DMS153 (cell line): ENCODE measurements around the gene KCTD1.
A peak's percentile ranks its signal among the peaks of the same experiment; 100 is the strongest.

Experiments
- DNase-seq: peaks from one replicate; lab custom pipeline; 2025; lab: John Stamatoyannopoulos, UW

KCTD1 gene

DNA sequence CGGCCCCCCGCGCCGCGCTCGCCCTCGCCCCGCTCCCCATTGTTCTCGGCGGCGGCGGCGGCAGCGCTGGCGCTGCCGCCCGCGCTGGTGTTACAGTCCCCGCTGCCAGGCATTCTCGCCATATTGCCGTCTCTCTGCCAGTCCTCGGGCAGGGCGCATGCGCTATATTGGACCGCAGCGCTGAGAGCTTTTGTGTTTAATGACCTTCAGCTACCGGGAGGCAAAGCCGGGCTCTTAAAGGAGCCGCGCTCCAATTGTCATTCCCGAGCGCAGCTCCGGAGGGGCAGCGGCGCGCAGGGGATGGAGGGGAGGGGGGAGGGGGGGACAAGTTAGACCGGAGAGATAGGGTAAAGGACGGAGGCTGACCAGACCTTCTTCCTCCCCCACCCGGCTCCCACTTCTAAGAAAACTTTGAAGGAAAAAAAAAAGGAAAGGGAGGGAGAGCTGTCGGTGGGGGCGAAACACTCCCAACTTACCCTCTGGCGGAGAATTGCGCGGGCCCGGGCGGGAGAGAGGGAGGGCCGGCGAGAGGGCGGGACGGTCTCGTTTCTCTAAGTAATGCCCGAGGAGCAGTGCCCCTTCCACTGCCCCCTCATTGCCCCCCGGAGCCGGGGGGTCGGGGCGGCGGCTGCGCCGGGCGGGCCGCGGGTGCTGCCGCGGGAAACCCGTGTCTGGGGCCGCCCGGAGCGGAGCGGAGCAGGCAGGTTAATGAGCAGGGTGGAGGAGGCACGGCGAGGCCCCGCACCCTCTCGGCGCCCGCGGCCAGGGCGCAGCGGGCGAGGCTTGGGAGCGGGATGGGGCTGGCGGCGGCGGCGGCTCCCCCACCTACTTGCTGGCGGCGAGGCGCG lies at the start of gene KCTD1:
TSS of gene KCTD1 (minus strand) at position 139 of the 848 bp plus-strand sequence. CDS start at position 122, 17 bp downstream.
- DNase-seq = peak; percentile 59

DNA sequence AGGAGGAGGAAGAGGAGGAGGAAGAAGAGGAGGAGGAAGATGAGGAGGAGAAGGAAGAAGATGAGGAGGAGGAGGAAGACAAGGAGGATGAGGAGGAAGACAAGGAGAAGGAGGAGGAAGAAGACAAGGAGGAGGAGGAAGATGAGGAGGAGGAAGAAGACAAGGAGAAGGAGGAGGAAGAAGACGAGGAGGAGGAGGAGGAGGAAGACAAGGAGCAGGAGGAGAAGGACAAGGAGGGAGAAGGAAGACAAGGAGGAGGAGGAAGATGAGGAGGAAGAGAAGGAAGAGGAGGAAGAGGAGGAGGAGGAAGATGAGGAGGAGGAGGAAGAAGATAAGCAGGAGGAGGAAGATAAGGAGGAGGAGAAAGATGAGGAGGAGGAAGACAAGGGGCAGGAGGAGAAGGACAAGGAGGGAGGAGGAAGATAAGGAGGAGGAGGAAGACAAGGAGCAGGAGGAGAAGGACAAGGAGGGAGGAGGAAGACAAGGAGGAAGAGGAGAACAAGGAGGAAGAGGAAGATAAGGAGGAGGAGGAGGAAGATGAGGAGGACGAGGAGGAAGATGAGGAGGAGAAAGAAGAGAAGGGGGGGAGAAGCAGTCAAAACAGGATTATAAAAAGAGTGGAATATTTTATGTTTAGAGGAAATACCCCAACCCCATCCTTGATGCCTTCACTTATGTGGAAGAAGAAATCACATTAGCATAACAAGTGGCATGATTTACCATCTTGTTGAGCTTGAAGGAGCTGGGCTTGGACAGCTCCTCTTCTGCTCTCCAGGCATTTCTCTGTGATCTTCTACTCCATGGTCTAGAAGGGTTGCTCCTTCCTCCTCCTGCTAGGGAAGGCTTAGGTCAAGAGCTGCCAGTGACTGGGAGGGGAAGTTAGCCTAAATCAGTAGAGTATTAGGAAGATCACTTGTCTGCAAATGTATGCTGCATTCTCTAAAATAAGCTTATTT lies 45.3 kb upstream of the KCTD1 start:
- no peak for DNase-seq

DNA sequence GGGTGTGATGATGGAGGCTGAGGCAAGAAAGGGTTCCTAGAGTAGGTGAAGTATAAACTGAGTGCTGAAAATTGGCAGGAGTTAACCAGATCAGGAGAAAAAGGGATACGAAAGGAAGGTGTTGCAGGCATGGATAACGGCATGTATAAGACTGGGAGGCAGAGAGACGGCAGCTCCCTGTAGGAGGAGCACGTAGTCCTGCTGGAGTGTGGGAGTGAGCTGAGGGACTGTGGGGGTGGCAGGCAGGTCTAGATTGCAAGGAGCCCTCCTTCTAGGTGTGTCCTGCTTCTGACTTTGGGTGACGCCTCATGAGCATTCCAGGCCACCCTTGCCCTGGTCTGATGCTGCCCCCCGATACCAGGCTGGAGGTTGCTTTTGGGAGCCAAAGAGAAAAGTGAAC lies 36.4 kb upstream of the KCTD1 start:
- DNase-seq = no peak

DNA sequence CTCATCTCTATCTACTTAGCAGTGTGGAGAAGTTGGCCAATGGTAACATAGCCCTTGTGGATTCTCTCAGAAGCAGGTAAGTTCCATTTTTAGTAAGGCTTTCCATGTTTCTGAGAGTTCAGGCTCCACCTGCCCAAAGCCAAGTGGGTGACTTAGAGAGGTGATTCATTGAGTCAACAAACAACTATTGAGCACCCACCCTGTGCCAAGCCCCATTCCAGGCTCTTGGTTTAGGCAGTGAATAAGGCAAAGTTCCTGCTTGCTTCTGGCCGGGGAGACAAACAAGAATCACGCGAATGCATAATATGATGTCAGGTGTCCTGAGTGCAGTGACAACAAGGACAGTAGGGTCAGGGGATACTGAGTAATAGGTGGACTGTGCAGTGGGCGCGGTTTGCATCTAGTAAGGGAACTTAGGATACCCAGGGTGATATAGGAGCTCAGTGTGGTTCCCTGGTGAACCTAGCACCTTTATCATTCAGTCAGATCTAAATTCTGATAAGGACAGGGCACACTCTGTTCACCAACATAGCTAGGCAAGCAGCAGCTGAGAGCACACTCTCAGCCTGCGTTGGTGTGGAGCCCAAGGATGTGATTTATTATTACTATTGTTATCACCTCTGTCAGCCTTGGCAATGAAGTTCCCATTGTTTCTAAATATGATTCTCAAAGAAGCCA lies 31.7 kb upstream of the KCTD1 start:
- peak; percentile 24 for DNase-seq

DNA sequence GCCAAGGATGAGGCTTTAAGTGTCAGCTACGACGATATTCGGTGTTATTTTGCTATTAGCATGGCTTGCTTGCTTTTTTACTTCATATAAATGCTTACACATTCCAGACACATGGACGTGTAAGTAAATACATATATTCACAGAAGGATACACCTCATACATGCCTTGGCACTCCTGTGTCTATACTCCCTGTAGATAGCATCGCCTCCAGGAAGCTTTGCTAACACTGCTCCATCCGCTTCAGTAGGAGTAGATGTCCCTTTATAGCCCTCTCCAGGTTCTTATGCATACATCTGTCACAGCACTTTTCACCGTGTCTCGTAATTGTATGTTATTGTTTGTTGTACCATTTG lies 27.5 kb upstream of the KCTD1 start:
- peak; percentile 27 for DNase-seq

DNA sequence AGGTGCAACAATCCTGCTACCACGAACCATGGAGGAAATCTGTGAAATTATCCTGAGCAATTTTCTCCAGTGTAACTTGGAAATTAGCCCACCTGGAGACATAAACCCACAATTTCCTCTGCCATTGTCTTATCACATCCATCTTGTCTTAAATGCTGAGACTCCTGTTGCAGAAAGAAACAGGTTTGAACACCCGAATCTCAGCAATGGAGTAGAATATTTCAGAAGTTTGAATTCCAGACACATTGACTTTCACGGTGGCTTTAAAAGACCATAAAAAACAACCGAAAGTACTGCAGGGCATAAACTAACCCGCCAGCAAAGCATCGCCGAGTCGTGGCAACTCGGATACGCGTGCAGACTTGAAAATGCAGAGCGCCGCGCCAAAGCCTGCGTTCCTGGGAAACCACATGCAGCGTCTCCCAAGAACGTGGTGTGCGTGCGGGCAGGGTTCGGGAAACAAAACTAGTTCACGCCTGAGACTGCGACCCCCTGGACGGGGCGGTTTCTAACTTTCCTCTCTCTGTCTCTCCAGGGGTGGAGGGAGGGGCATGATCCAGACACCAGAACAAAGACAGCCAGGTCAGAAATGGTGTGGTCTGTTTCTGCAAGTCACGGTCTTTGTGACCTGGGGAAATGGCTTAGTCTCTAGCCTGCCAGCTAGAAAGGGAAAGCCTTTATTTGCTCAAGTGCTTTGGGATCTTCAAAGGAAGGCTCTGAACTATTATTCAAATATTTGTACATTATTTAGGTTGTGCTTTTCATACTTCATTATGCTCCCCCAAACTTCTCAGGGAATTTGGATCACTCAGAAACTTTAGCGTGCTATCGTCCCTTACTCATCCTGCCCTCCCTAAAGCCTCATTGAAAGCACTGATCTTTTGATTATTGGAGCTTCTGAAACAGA lies 26.9 kb upstream of the KCTD1 start:
- no peak for DNase-seq

DNA sequence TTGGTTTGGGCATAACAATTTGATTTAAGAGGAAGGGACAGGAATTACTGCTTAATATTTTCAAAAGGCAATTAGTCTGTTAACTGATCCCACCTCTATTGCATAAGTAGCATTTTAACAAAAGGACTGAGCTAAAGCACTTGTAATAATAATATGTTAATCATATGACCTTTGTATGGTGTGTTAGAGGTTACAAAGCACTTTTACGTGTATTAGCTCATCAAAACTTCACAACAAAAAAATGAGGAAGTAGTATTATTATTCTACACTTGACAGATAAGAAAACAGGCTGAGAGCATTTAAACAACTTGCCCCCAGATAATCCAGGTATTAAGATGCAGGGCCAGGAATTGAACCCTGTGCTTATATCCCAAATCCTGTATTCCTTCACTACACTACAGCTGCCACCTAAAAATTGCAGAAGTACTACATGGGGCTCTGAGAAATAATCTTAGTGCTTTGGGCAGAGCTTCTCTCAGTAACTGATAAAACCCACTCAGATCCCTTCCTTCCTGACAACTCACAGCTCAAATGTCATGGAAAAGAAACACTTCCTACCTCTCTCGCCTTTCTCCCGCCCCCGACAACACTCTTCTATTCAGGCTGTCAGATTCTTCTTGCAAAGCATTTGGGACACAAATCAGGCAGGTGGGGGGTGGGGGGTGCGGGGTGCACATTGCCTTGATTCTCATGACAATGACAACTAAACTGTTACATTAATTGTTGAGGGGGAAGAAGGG lies 20.7 kb upstream of the KCTD1 start:
- DNase-seq = no peak

DNA sequence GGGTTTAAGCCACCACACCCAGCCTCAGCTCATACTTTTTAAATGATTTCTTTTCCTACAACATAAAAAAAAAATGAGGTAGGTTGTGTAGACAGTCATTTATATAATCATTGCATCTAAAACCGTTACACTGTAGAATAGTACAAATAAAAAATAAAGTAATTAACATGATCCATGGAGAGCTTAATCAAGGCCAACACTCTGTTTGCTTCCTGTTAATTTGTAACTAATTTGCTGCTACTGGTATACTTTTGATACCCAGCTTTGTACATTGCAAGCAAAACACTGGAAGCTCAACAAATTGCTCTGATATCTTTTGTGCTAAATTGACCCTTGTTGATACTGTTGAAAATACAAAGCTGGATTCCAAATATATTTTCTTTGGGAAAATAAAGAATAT lies 20.2 kb upstream of the KCTD1 start:
- DNase-seq = no peak

DNA sequence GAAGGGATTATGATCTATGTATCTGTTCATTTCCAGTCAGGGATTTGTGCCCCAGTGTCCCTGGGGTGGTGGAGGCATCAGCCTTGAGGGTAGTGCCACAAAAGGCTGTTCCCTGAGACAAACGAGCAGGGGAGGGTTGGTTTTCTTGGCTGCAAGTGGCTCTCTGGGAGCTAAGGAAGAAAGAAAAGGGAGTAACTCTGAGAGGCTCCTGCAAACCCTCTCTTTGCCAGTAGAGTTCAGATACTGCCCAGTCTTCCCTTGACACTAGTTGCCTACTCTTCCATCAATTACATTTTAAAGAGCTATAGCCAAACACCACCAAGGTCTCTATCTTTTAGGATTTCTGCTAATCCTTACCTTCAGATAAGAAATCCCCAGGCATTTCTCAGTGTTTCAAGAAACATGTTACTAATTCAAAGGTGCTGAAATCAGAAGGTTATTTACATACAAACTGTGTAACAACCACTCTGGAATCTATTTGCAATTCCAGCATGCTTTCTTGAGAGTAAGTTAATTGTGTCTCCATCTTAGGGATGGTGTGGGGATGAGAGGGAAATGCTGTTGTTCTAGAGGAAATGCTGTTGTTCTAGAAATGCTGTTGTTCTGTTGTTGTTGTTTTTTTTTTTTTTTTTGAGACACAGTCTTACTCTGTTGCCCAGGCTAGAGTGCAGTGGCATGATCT lies 18.7 kb upstream of the KCTD1 start:
- no peak for DNase-seq

DNA sequence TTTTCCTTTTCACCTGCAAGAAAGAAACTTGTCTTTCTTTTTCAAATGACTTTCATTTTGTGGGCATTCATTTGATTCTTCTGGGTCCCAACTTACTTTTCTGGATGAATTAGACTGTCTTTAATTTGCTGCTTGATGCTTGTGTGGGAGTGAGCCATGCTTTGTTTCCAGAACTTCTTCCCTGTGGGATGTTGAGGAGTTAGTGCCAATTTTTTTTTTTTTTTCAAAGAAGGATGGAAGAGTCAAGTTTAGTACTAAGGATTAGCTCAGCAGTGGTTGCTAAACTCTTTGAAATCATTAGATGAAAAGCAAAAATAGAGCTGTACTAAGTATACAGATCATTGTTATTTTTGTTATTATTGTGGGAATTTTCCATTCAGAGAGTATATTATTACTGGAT lies 17.2 kb upstream of the KCTD1 start:
- DNase-seq = no peak

DNA sequence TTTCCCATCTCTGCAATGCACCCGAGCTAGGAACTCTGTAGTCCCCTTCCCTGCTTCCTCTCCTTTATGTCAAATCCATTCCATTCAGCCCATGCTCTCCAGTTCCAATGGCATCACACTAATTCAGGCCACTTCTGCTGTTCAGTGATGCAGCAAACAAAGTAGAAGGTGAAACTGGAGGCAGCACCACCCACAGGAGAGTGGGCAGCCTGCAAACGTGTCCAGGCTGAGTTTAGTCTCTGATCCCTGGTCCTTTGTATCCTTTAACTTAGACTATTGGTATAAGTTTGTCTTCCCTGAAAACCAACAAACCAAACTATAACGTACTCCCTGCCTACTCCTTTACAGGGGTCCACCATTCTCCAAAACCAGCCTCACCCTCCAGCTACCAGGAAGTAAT lies 14.7 kb upstream of the KCTD1 start:
- no peak for DNase-seq

DNA sequence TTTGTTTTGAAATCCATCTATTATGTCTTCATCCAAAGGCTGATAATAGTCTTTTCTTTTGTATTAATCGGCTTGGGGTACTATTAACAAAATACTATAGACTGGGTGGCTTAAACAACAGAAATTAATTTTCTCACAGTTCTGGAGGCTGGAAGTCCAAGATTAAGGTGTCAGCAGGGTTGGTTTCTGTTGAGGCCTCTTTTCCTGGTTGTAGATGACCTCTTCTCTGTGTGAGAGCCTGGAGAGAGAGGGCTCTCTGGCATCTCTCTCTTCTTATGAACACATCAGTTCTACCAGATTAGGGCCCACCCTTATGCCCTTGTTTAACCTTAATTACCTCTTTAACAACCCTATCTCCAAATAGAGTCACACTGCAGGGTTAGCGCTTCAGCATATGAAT lies 14.2 kb upstream of the KCTD1 start:
- no peak for DNase-seq

DNA sequence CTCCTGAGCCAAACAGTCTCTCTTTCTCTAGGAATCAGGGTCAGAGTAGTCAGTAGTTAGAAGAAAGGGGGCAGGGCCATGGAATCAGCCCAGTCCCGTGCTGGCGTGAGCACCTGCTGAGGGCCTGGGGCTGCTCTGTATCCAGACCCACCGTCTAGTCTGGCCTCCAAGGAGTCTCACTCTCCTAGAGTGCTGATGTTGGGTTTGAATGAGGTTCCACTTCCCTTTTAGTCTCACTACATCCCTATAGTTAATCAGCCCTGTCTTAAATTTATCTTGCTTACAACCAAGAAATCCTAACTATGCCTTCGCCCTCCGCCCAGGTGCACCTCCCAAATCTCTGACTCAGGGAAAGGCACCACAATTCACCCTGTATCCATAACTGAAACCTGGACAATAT lies 13.4 kb upstream of the KCTD1 start:
- DNase-seq = no peak

DNA sequence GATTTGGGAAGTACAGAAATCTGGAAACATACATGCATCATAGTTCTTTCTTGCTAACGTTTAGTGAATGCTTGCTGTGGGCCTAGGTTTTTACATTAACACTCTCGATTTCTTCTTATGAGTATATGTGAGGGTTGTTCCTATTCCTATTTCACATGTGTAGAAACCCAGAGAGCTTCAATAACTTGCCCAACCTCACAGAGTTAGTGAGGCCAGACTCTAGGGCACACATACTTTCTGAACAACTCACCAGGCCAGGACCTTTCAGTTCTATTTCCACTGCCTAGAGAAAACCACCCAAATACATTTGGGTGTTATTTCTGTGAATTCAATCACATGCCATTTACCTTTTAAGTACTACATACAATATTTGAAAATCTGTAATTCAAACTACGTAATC lies 8.2 kb upstream of the KCTD1 start:
- no peak for DNase-seq

DNA sequence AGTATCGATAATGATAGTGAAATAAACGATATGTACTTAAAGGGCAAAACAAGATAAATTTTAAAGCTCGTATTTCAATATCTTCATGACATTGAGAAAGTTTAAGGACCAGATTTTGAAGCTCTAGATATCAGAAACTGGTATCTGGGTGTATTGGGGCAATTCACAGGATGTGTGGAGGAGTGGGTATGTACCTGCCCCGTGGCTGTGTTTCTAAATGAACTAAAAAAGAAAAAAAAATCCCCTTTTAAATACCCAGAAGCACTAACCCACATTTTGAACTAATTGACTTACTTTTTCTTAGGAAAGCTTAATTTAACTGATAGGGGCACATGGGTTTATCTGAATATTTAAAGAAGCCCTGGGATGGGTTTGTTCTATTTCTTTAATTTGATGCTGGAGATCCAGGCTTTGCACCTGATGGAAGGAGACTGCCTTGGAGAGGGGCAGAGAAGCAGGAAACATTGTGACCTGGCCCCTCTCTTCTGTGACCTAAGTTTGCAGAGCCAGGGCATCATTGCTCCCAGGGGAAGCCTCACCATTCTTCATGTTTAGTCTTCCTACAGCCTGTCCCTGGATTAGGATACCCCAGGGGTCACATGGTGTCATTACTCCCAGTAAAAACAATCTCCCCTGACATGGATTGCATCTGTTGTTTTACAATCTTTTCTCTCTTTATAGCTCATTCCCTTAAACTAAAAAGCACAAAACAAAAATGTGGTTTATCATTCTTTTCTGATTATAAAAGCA lies 7.6 kb upstream of the KCTD1 start:
- no peak for DNase-seq

DNA sequence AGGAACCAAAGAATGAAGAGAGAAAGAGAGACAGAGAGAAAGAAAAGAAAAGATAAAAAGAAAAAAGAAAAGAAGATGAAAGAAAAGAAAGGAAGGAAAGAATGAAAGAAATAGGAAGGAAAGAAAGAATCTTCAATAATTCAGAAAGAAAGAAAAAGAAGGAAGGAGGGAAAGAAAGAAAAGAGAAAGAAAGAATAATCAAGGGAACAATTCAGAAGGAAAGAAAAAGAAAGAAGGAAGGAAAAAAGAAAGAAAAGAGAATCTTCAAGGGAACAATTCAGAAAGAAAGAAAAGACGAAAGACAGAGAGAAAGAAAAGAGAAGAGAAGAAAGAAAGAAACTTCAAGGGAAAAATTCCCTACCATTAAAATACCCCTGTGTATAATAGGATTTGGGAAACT lies 5.6 kb upstream of the KCTD1 start:
- DNase-seq = no peak

DNA sequence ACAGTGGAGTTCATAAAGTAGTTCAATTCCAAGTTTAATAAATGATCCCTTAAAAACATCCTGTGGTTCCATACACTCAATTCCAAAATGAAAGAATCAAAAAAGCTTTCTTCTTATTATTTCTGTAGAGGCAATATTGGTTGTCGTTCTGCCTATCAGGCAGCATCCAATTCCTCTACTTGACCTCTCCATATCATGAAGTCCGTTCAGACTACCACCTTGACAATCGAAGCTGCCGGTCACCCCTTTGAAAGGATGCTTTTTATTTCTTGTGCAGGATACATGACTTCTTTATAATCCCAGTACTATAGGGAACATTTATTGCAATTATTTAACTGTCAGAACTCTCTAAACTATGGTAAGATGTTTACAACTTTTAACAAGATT lies 3.3 kb upstream of the KCTD1 start:
- DNase-seq = no peak

DNA sequence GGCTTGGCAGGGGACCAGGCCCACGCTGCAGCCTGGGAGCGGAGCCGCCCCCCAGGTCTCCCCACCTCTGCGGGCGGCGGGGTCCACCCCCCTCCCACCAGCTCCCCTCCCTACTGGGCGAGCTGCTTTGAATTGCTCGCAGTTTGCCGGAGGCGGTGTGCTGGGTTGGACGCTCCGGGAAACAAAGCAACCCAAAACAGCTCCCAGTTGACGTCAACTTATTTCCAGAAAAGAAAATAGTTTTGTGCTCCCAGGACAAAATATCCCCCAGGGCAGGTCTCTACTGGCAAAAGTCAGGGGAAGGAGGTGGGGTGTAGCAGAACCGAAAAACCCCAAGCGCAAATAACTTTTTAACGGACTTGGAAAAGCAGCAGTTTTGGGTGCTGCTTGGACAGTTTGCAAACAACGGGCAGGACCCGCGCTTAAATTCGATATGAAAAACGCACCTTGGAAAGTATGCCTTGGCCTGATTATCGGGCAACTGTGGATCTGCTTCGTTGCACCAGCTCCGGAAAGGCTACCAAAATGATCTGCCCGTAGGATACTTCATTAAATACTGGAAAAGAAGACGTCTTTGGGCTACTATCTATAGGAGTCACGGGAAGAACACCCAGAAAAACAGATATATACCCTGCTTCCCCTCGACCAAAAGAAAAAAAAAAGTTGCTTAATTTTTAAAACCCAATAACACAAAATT lies 2.8 kb upstream of the KCTD1 start:
- DNase-seq = no peak
